CD4-positive, alpha-beta T cell (primary cell): ENCODE results near the gene SORT1. TPM values are rescaled to one million over a fixed set of nuclear protein-coding genes. Genes with fewer than 3 reads are reported as not detected.

Source experiments
- ATAC-seq: fragments of 200-7000 bp; cut with Tn5 transposase; one replicate; pipeline ENCODE4 v1.10.0; 2022; ENCODE audit warnings: mild to moderate bottlenecking; ENCODE audit not compliant: poor library complexity
- CTCF ChIA-PET: fragments of 350-600 bp; sonication (Branson Sonifier 250); formaldehyde crosslinking; loops from one replicate; lab custom pipeline; 2021; ENCODE audit warnings: antibody characterized with exemption, inconsistent platforms; lab: Charles Lee
- POLR2A ChIA-PET: fragments of 350-600 bp; sonication (Branson Sonifier 250); formaldehyde crosslinking; loops from one replicate; lab custom pipeline; 2021; ENCODE audit warnings: antibody characterized with exemption, inconsistent platforms; lab: Charles Lee
- DNase-seq, 14 experiments: peaks; one replicate each; pipeline ENCODE4 v3.0.0-alpha.2; 2013 to 2020; ENCODE audit warnings: mixed read lengths in 2 of 14
- H3K27ac ChIP-seq, 2 donors: one replicate each; pipeline versions ENCODE4 v1.5.1 to v1.7.0; 2013; ENCODE audit warnings: low read length in 2 of 2, low read depth in 1 of 2, mild to moderate bottlenecking in 1 of 2
- H3K27me3 ChIP-seq, 2 experiments: 1 replicate in 1 of 2; 2 replicates in 1 of 2; pipeline versions ENCODE4 v1.6.1 to v1.7.0; 2013; ENCODE audit warnings: low read length in 2 of 2, control low read depth in 1 of 2, mild to moderate bottlenecking in 1 of 2, moderate library complexity in 1 of 2; ENCODE audit not compliant: insufficient read depth in 2 of 2, control insufficient read depth in 1 of 2
- H3K36me3 ChIP-seq: one replicate; pipeline ENCODE4 v1.6.1; 2013; ENCODE audit warnings: low read length, control low read depth; ENCODE audit not compliant: insufficient read depth
- H3K4me1 ChIP-seq: one replicate; pipeline ENCODE4 v1.6.1; 2013; ENCODE audit warnings: low read length, control low read depth; ENCODE audit not compliant: insufficient read depth
- H3K4me3 ChIP-seq: one replicate; pipeline ENCODE4 v1.5.1; 2013; ENCODE audit warnings: mild to moderate bottlenecking, low read length, moderate library complexity
- H3K9me3 ChIP-seq, 2 experiments: 1 replicate in 1 of 2; 2 replicates in 1 of 2; pipeline versions ENCODE4 v1.6.1 to v1.7.0; 2013; ENCODE audit warnings: low read length in 2 of 2, mild to moderate bottlenecking in 2 of 2, control low read depth in 1 of 2, moderate library complexity in 1 of 2; ENCODE audit not compliant: control insufficient read depth in 1 of 2, insufficient read depth in 1 of 2
- H3K27ac Mint-ChIP-seq: one replicate; pipeline ENCODE4 v1.8.0; 2020; ENCODE audit warnings: mixed read lengths
- H3K27me3 Mint-ChIP-seq: one replicate; pipeline ENCODE4 v1.8.0; 2021; ENCODE audit warnings: mixed read lengths
- H3K36me3 Mint-ChIP-seq: one replicate; pipeline ENCODE4 v1.8.0; 2021; ENCODE audit warnings: low read depth, mixed read lengths
- H3K4me1 Mint-ChIP-seq: one replicate; pipeline ENCODE4 v1.8.0; 2021; ENCODE audit warnings: low read depth, mixed read lengths
- H3K4me3 Mint-ChIP-seq: one replicate; pipeline ENCODE4 v1.8.0; 2020; ENCODE audit warnings: mild to moderate bottlenecking, mixed read lengths
- H3K9me3 Mint-ChIP-seq: one replicate; pipeline ENCODE4 v1.8.0; 2020; ENCODE audit warnings: mixed read lengths
- intact Hi-C, 2 experiments: fragments of 100-400 bp; cut with DNase I in 1 of 2; cut with micrococcal nuclease in 1 of 2; formaldehyde crosslinking; loops; one replicate each; pipeline versions ENCODE4 v1.15.1 to v1.9.0; 2023 to 2025; cut with DNase I, micrococcal nuclease
- total RNA-seq, 174 experiments: library from RNA in 2 of 174; stranded (reverse) in 2 of 174; gene quantifications; one replicate each; pipeline ENCODE4 v1.2.3 and lab custom pipeline; 2021 to 2026
- TF ChIP-seq, protein P1 (sequence below): fragments of 200-600 bp; IDR thresholded peaks from one replicate; pipeline ENCODE4 v1.8.0; 2022; ENCODE audit warnings: antibody characterized with exemption, mild to moderate bottlenecking

Gene SORT1
- total RNA-seq, 2 experiments from 2014 or later, result 0.22 to 0.73 TPM

- no peaks in the 10 kb centered on the region for H3K27me3 Mint-ChIP-seq
- Histone ChIP-seq H3K36me3 (peaks cover 26% of the 10 kb centered on the region), H3K9me3 (no peaks in the 10 kb centered on the region), H3K27me3 (no peaks in the 10 kb centered on the region), H3K4me3 (peak overlapping the region; percentile 98), H3K27ac (peak overlapping the region; percentile 91 to 95), H3K4me1 (peaks cover 33% of the 10 kb centered on the region)
- intact Hi-C loops, result loop anchor here (1.0 to 5.0 kb wide), 11 partner anchors 57 to 609 kb away; partner anchors contain the start of genes ATXN7L2 (in 1 of the 2), ELAPOR1 (in 1 of the 2), GNAI3 (in 1 of the 2) and STRIP1 (in 1 of the 2)
- DNase-seq, result peak in 11 of 14 experiments; percentile 33 to 84 (median 51)
- H3K9me3 Mint-ChIP-seq, result no peaks in the 10 kb centered on the region
- ChIA-PET CTCF (interaction anchor here (0.9 to 3.0 kb wide), 7 partner anchors 27 to 559 kb away, joined by 3 to 18 read pairs (median 7); partner anchors contain the start of genes AHCYL1, ATXN7L2 and CYB561D1), POLR2A (interaction anchor here (0.6 to 6.5 kb wide), 29 partner anchors 14 to 913 kb away, joined by 3 to 76 read pairs (median 5); partner anchors contain the start of genes AMIGO1, AMPD2, ATXN7L2 and CLCC1)
- peak overlapping the region; percentile 98 for H3K27ac Mint-ChIP-seq
- peaks cover 58% of the 10 kb centered on the region for H3K4me1 Mint-ChIP-seq
- peaks cover 46% of the 10 kb centered on the region for H3K36me3 Mint-ChIP-seq
- peak overlapping the region; percentile 98 for H3K4me3 Mint-ChIP-seq
- peak; percentile 43 for ATAC-seq
- TF ChIP-seq, protein P1, sequence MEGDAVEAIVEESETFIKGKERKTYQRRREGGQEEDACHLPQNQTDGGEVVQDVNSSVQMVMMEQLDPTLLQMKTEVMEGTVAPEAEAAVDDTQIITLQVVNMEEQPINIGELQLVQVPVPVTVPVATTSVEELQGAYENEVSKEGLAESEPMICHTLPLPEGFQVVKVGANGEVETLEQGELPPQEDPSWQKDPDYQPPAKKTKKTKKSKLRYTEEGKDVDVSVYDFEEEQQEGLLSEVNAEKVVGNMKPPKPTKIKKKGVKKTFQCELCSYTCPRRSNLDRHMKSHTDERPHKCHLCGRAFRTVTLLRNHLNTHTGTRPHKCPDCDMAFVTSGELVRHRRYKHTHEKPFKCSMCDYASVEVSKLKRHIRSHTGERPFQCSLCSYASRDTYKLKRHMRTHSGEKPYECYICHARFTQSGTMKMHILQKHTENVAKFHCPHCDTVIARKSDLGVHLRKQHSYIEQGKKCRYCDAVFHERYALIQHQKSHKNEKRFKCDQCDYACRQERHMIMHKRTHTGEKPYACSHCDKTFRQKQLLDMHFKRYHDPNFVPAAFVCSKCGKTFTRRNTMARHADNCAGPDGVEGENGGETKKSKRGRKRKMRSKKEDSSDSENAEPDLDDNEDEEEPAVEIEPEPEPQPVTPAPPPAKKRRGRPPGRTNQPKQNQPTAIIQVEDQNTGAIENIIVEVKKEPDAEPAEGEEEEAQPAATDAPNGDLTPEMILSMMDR, result no peak
These were observed 27.9 kb upstream of the SORT1 start for GRCh38 chr1:109425391-109426280.

DNA sequence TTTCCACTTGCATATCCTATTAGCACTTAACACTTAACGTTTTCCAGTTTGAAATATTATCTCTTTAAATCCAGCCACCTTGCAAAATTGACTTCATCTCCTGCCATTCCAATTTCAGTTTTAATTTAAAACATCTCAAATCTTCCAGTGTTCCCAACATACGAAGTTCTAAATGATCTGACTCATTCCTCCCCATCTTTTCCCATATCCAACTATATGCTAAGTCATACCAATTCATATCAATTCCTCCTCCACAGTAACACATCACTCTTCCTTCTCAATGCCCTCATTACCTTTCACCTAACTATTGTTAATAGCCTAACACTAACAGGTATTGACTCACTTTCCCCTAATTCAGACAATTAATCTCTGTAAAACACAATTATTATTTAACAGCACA lies 25.8 kb upstream of the SORT1 start:
- DNase-seq (no peak), ATAC-seq (no peak)
- H3K4me3 Mint-ChIP-seq, result peak overlapping the region; percentile 39
- H3K27ac Mint-ChIP-seq, result peak overlapping the region; percentile 98
- peaks cover 45% of the 10 kb centered on the region for H3K36me3 ChIP-seq
- peaks cover 63% of the 10 kb centered on the region for H3K36me3 Mint-ChIP-seq
- no peaks in the 10 kb centered on the region for H3K9me3 ChIP-seq
- TF ChIP-seq, protein P1, result no peak
- H3K27me3 Mint-ChIP-seq, result no peaks in the 10 kb centered on the region
- ChIA-PET CTCF (interaction anchor here (3.0 kb wide), 1 partner anchor 109 kb away, joined by 18 read pairs; no protein-coding TSS in a partner anchor), POLR2A (interaction anchor here (0.7 to 6.5 kb wide), 2 partner anchors 57 to 60 kb away, joined by 4 to 76 read pairs; partner anchors contain the start of gene ATXN7L2)
- H3K4me3 ChIP-seq, result no peak overlapping the region
- peaks cover 33% of the 10 kb centered on the region for H3K4me1 ChIP-seq
- peak overlapping the region; percentile 9 to 55 for H3K27ac ChIP-seq
- H3K9me3 Mint-ChIP-seq, result no peaks in the 10 kb centered on the region
- intact Hi-C loops, result no loop called here
- peaks cover 66% of the 10 kb centered on the region for H3K4me1 Mint-ChIP-seq
- H3K27me3 ChIP-seq, result no peaks in the 10 kb centered on the region

- ChIA-PET POLR2A (interaction anchor here (2.1 kb wide), 1 partner anchor 13 kb away, joined by 7 read pairs; the partner anchor contains the start of gene PSMA5), CTCF (interaction anchor here (1.2 kb wide), 2 partner anchors 9 to 120 kb away, joined by 3 to 5 read pairs; no protein-coding TSS in a partner anchor)
- no peak for DNase-seq
- H3K27me3 ChIP-seq, result no peaks in the 10 kb centered on the region
- peaks cover 98% of the 10 kb centered on the region for H3K36me3 ChIP-seq
- TF ChIP-seq, protein P1, result no peak
- Mint-ChIP-seq H3K27me3 (no peaks in the 10 kb centered on the region), H3K4me1 (peaks cover 51% of the 10 kb centered on the region), H3K4me3 (no peak overlapping the region), H3K27ac (no peak overlapping the region), H3K36me3 (peaks cover 99% of the 10 kb centered on the region), H3K9me3 (no peaks in the 10 kb centered on the region)
- H3K4me3 ChIP-seq, result no peak overlapping the region
- H3K4me1 ChIP-seq, result peaks cover 5% of the 10 kb centered on the region
- no peaks in the 10 kb centered on the region for H3K9me3 ChIP-seq
- no peak for ATAC-seq
- H3K27ac ChIP-seq, result no peak overlapping the region
- intact Hi-C loops, result no loop called here
These were observed 14.8 kb upstream of the SORT1 start for GRCh38 chr1:109412551-109412950.
